CD14-positive monocyte (primary cell): ENCODE measurements around the gene PLEKHA7. TPM values are rescaled to one million over a fixed set of nuclear protein-coding genes. Genes with fewer than 3 reads are reported as not detected.

Experiments used
- DNase-seq, 3 donors: peaks; one replicate each; pipeline ENCODE4 v3.0.0-alpha.2; 2011 to 2022
- H2AFZ ChIP-seq: 2 replicates; pipeline ENCODE4 v1.6.0; 2012; ENCODE audit warnings: mild to moderate bottlenecking, low read depth, low read length, inconsistent platforms; ENCODE audit not compliant: insufficient read depth, poor library complexity, severe bottlenecking
- H3K27ac ChIP-seq, 2 donors: 1 replicate in 1 of 2; 2 replicates in 1 of 2; pipeline ENCODE4 v1.5.1; 2012 to 2013; ENCODE audit warnings: low read length in 2 of 2, control low read depth in 1 of 2, inconsistent platforms in 1 of 2, low read depth in 1 of 2, mild to moderate bottlenecking in 1 of 2
- H3K27me3 ChIP-seq, 2 donors: one replicate each; pipeline versions ENCODE4 v1.6.0 to v1.6.1; 2011 to 2013; ENCODE audit warnings: low read length in 2 of 2; ENCODE audit not compliant: control insufficient read depth in 2 of 2, insufficient read depth in 2 of 2
- H3K36me3 ChIP-seq, 2 donors: replicated peaks in 1 of 2; 1 replicate in 1 of 2; 2 replicates in 1 of 2; pipeline versions ENCODE4 v1.5.1 to v1.6.1; 2012 to 2013; ENCODE audit warnings: low read length in 2 of 2, control low read depth in 1 of 2, inconsistent platforms in 1 of 2, mild to moderate bottlenecking in 1 of 2; ENCODE audit not compliant: insufficient read depth in 2 of 2, control insufficient read depth in 1 of 2
- H3K4me1 ChIP-seq, 2 donors: 1 replicate in 1 of 2; 2 replicates in 1 of 2; pipeline versions ENCODE4 v1.5.1 to v1.6.1; 2012 to 2013; ENCODE audit warnings: low read length in 2 of 2, control low read depth in 1 of 2, inconsistent platforms in 1 of 2, mild to moderate bottlenecking in 1 of 2, moderate library complexity in 1 of 2; ENCODE audit not compliant: insufficient read depth in 2 of 2, control insufficient read depth in 1 of 2
- H3K4me2 ChIP-seq: replicated peaks from 2 replicates; pipeline ENCODE3; 2012; ENCODE audit warnings: low read length, moderate library complexity, mild to moderate bottlenecking; ENCODE audit not compliant: poor library complexity, severe bottlenecking; ENCODE audit errors: extremely low read depth
- H3K4me3 ChIP-seq, 3 experiments: fragments of 200-600 bp in 1 of 3; sonication (generic) in 1 of 3; replicated peaks in 1 of 3; 1 replicate in 2 of 3; 2 replicates in 1 of 3; pipeline ENCODE4 v1.5.1; 2011 to 2013; ENCODE audit warnings: low read length in 3 of 3, mild to moderate bottlenecking in 3 of 3, control low read depth in 2 of 3, low read depth in 2 of 3, inconsistent platforms in 1 of 3, moderate library complexity in 1 of 3
- H3K79me2 ChIP-seq: 2 replicates; pipeline ENCODE4 v1.6.0; 2012; ENCODE audit warnings: mild to moderate bottlenecking, control low read depth, inconsistent platforms, low read length, moderate library complexity; ENCODE audit not compliant: insufficient read depth
- H3K9ac ChIP-seq: 2 replicates; pipeline ENCODE4 v1.6.0; 2017; ENCODE audit warnings: low read length, mild to moderate bottlenecking; ENCODE audit not compliant: insufficient read depth, poor library complexity, severe bottlenecking
- H3K9me3 ChIP-seq, 2 donors: replicated peaks in 1 of 2; 1 replicate in 1 of 2; 2 replicates in 1 of 2; pipeline versions ENCODE4 v1.5.1 to v1.6.1; 2012 to 2013; ENCODE audit warnings: low read length in 2 of 2, control low read depth in 1 of 2; ENCODE audit not compliant: control insufficient read depth in 1 of 2, insufficient read depth in 1 of 2
- H4K20me1 ChIP-seq: 2 replicates; pipeline ENCODE4 v1.6.0; 2012; ENCODE audit warnings: mild to moderate bottlenecking, low read length, control low read depth, moderate library complexity; ENCODE audit not compliant: insufficient read depth
- H3K27ac Mint-ChIP-seq, 7 donors: one replicate each; pipeline ENCODE4 v1.8.0; 2020; ENCODE audit warnings: mild to moderate bottlenecking in 7 of 7, mixed read lengths in 7 of 7, moderate library complexity in 6 of 7, inconsistent platforms in 2 of 7
- H3K27me3 Mint-ChIP-seq, 3 donors: one replicate each; pipeline ENCODE4 v1.8.0; 2021 to 2022; ENCODE audit warnings: low read depth in 3 of 3, mild to moderate bottlenecking in 3 of 3, mixed read lengths in 3 of 3, moderate library complexity in 3 of 3, inconsistent platforms in 1 of 3
- H3K36me3 Mint-ChIP-seq, 2 donors: one replicate each; pipeline ENCODE4 v1.8.0; 2020; ENCODE audit warnings: mixed read lengths in 2 of 2, inconsistent platforms in 1 of 2, mild to moderate bottlenecking in 1 of 2
- H3K4me1 Mint-ChIP-seq: one replicate; pipeline ENCODE4 v1.8.0; 2020; ENCODE audit warnings: mild to moderate bottlenecking, mixed read lengths
- H3K4me3 Mint-ChIP-seq, 2 donors: one replicate each; pipeline ENCODE4 v1.8.0; 2020; ENCODE audit warnings: mild to moderate bottlenecking in 2 of 2, mixed read lengths in 2 of 2, moderate library complexity in 1 of 2
- H3K9me3 Mint-ChIP-seq, 7 donors: one replicate each; pipeline ENCODE4 v1.8.0; 2020 to 2022; ENCODE audit warnings: mixed read lengths in 7 of 7, mild to moderate bottlenecking in 6 of 7, moderate library complexity in 6 of 7, inconsistent platforms in 2 of 7
- CTCF ChIP-seq: fragments of 200-600 bp; IDR thresholded peaks from one replicate; pipeline ENCODE4 v1.8.0; 2022; ENCODE audit warnings: antibody characterized with exemption, mild to moderate bottlenecking
- WGBS: methylation state at CpG from one replicate; pipeline ENCODE4 v1.1.5; 2013; ENCODE audit warnings: missing lambda C conversion rate; ENCODE audit not compliant: insufficient coverage; 5-methylcytosine and 5-hydroxymethylcytosine counted together
- intact Hi-C, 2 donors: fragments of 100-400 bp; cut with micrococcal nuclease; formaldehyde crosslinking; loops; one replicate each; pipeline versions ENCODE4 v1.15.0 to v1.15.1; 2023
- polyA plus RNA-seq, 3 donors: library from polyadenylated mRNA; depleted of rRNA in 1 of 3; unstranded in 2 of 3; stranded (reverse) in 1 of 3; fragments of 300-500 nt in 2 of 3; fragments of >200 nt in 1 of 3; fragmentation: Illumina TruSeq in 2 of 3; gene quantifications; 1 replicate in 2 of 3; 2 replicates in 1 of 3; pipeline ENCODE4 v1.2.3, GENCODE V29; 2012 to 2021

The PLEKHA7 gene
- polyA plus RNA-seq, 3 donors = 0.05 to 0.92 (median 0.22) TPM

- H3K9me3 ChIP-seq = no peaks in the 10 kb centered on the region
- H3K4me1 ChIP-seq = no peaks in the 10 kb centered on the region
- no peaks in the 10 kb centered on the region for H3K27me3 ChIP-seq
- no peak overlapping the region for H2AFZ ChIP-seq
- no peak overlapping the region for H3K4me2 ChIP-seq
- intact Hi-C loops = no loop called here
- no peak overlapping the region for H3K4me3 ChIP-seq
- no peak overlapping the region for H3K27ac ChIP-seq
- Mint-ChIP-seq H3K9me3 (no peaks in the 10 kb centered on the region), H3K4me3 (no peak overlapping the region), H3K4me1 (no peaks in the 10 kb centered on the region), H3K36me3 (no peaks in the 10 kb centered on the region), H3K27ac (no peak overlapping the region), H3K27me3 (peaks cover 10 to 14% (median 11%) of the 10 kb centered on the region in 3 donors)
- no peaks in the 10 kb centered on the region for H3K36me3 ChIP-seq
- no peak for TF ChIP-seq CTCF
- no peaks in the 10 kb centered on the region for H3K79me2 ChIP-seq
- no CpG with 5 or more reads among the region's 4 CpGs for WGBS
- H4K20me1 ChIP-seq = no peaks in the 10 kb centered on the region
- H3K9ac ChIP-seq = no peak overlapping the region
- no peak for DNase-seq
Measured at GRCh38 chr11:16917941-16918340, 96.3 kb downstream of the PLEKHA7 start.

- no peaks in the 10 kb centered on the region for H3K4me1 ChIP-seq
- H3K4me2 ChIP-seq = no peak overlapping the region
- Mint-ChIP-seq H3K9me3 (no peaks in the 10 kb centered on the region), H3K27me3 (peaks cover 3 to 9% (median 3%) of the 10 kb centered on the region in 3 donors), H3K36me3 (no peaks in the 10 kb centered on the region), H3K27ac (no peak overlapping the region), H3K4me3 (no peak overlapping the region), H3K4me1 (no peaks in the 10 kb centered on the region)
- no peaks in the 10 kb centered on the region for H3K27me3 ChIP-seq
- H3K27ac ChIP-seq = no peak overlapping the region
- DNase-seq = no peak
- H3K9me3 ChIP-seq = no peaks in the 10 kb centered on the region
- H3K9ac ChIP-seq = no peak overlapping the region
- 80% methylated on average over 2 of the region's 3 CpGs for WGBS
- H3K36me3 ChIP-seq = no peaks in the 10 kb centered on the region
- intact Hi-C loops = no loop called here
- H4K20me1 ChIP-seq = no peaks in the 10 kb centered on the region
- H2AFZ ChIP-seq = no peak overlapping the region
- no peak overlapping the region for H3K4me3 ChIP-seq
- TF ChIP-seq CTCF = no peak
- no peaks in the 10 kb centered on the region for H3K79me2 ChIP-seq
Measured at GRCh38 chr11:16912692-16913111, 101.5 kb downstream of the PLEKHA7 start.
